Adrenal gland (tissue), 12 donors: ENCODE data around the gene TBCE. TPM values are rescaled to one million over a fixed set of nuclear protein-coding genes. Genes with fewer than 3 reads are reported as not detected.
"Not testable (repeated sequence)": the region's sequence is repeated elsewhere in the genome, so short reads cannot be mapped to it uniquely, and the experiment has no call there.

Experiments
- DNase-seq, 7 donors: peaks; one replicate each; pipeline ENCODE4 v3.0.0-alpha.2; 2019 to 2020
- H3K27ac ChIP-seq, 5 donors: fragments of 200-600 bp; sonication (generic) in 4 of 5; 1 replicate in 3 of 5; 2 replicates in 2 of 5; pipeline versions ENCODE4 v1.5.1 to v1.8.0; 2016 to 2020; ENCODE audit warnings: mild to moderate bottlenecking in 1 of 5
- H3K27me3 ChIP-seq: fragments of 200-600 bp; 2 replicates; pipeline ENCODE4 v1.8.0; 2021
- H3K36me3 ChIP-seq, 2 donors: fragments of 200-600 bp; replicated peaks in 1 of 2; 1 replicate in 1 of 2; 2 replicates in 1 of 2; pipeline versions ENCODE4 v1.5.1 to v1.8.0; 2018 to 2022
- H3K4me1 ChIP-seq, 2 donors: fragments of 200-600 bp; replicated peaks in 1 of 2; 1 replicate in 1 of 2; 2 replicates in 1 of 2; pipeline versions ENCODE4 v1.5.1 to v1.8.0; 2018 to 2021
- H3K4me3 ChIP-seq, 4 donors: fragments of 200-600 bp; sonication (generic) in 3 of 4; one replicate each; pipeline ENCODE4 v1.5.1; 2016 to 2018
- H3K9me3 ChIP-seq, 3 donors: fragments of 200-600 bp; sonication (generic) in 1 of 3; replicated peaks in 1 of 3; 1 replicate in 2 of 3; 2 replicates in 1 of 3; pipeline versions ENCODE4 v1.5.1 to v1.8.0; 2016 to 2021
- POLR2A ChIP-seq, 2 donors: fragments of 450-650 bp; IDR thresholded peaks; one replicate each; pipeline ENCODE4 v1.6.1; 2017; ENCODE audit warnings: antibody characterized with exemption in 2 of 2, mild to moderate bottlenecking in 2 of 2, moderate library complexity in 1 of 2
- WGBS, 4 donors: extraction: QIAGEN DNeasy Blood & Tissue Kit in 2 of 4; methylation state at CpG; one replicate each; pipeline versions ENCODE4 v1.1.5 to v1.1.7; 2013 to 2017; 5-methylcytosine and 5-hydroxymethylcytosine counted together
- intact Hi-C, 2 donors: fragments of 100-400 bp; cut with DNase I; formaldehyde crosslinking; loops; one replicate each; pipeline versions ENCODE4 v1.14.1 to v1.15.0; 2022 to 2023
- polyA plus RNA-seq, 3 donors: library from polyadenylated mRNA; stranded (reverse); fragments of 200-250 nt in 2 of 3; fragments of 350-450 nt in 1 of 3; fragmentation: Illumina TruSeq in 1 of 3; extraction: RNeasy Lipid Tissue Mini Kit (QIAGEN cat#74804) in 1 of 3; gene quantifications; one replicate each; pipeline ENCODE4 v1.2.3, GENCODE V29; 2013 to 2014
- total RNA-seq, 9 donors: library from RNA; depleted of rRNA in 4 of 9; stranded (reverse); fragments of >200 nt in 4 of 9; fragments of 120-200 nt in 1 of 9; fragmentation: NEBNext Ultra II Directional in 1 of 9; extraction: Animal tissue kit (Norgen Biotek cat#: 25700) in 1 of 9; gene quantifications; one replicate each; pipeline versions ENCODE4 v1.1.0 to v1.2.4, GENCODE V29; 2013 to 2023
- TF ChIP-seq, protein P1 (sequence below), 6 experiments: fragments of 450-650 bp in 4 of 6; fragments of 200-600 bp in 2 of 6; sonication (generic) in 1 of 6; IDR thresholded peaks; 1 replicate in 5 of 6; 2 replicates in 1 of 6; pipeline versions ENCODE4 v1.5.1 to v1.8.0; 2016 to 2021; ENCODE audit warnings: antibody characterized with exemption in 6 of 6, mild to moderate bottlenecking in 2 of 6, moderate library complexity in 1 of 6
- donor health status: healthy with polysubstance abuse.
- donor health status: Bipolar disorder and iron deficiency.
- donor health status: DM: yes; HTN: yes; CAD: no.
- donor health status: DM: no; HTN: no; CAD: no.
- donor health status: DM: no; HTN: no; CAD: no.
- donor health status: DM: yes; HTN: yes; CAD: no.

The TBCE gene
- total and polyA plus RNA-seq, 12 donors, result 14.7 to 67.2 (median 25.7) TPM

DNA sequence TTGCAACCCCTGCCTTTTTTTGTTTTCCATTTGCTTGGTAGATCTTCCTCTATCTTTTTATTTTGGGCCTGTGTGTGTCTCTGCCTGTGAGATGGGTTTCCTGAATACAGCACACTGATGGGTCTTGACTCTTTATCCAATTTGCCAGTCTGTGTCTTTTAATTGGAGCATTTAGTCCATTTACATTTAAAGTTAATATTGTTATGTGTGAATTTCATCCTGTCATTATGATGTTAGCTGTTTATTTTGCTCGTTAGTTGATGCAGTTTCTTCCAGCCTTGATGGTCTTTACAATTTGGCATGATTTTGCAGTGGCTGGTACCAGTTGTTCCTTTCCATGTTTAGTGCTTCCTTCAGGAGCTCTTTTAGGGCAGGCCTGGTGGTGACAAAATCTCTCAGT, 18.4 kb downstream of the TBCE start:
- intact Hi-C loops, result not testable (repeated sequence)

GRCh38 chr1:235391874-235392273, 24.6 kb downstream of the TBCE start:
- TF ChIP-seq, protein P1, sequence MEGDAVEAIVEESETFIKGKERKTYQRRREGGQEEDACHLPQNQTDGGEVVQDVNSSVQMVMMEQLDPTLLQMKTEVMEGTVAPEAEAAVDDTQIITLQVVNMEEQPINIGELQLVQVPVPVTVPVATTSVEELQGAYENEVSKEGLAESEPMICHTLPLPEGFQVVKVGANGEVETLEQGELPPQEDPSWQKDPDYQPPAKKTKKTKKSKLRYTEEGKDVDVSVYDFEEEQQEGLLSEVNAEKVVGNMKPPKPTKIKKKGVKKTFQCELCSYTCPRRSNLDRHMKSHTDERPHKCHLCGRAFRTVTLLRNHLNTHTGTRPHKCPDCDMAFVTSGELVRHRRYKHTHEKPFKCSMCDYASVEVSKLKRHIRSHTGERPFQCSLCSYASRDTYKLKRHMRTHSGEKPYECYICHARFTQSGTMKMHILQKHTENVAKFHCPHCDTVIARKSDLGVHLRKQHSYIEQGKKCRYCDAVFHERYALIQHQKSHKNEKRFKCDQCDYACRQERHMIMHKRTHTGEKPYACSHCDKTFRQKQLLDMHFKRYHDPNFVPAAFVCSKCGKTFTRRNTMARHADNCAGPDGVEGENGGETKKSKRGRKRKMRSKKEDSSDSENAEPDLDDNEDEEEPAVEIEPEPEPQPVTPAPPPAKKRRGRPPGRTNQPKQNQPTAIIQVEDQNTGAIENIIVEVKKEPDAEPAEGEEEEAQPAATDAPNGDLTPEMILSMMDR (IDR thresholded peaks at IDR 0.05), result no peak
- DNase-seq, result no peak
- 93 to 98% (median 95%) methylated on average over 4 of the region's 4 CpGs for WGBS, 4 donors
- Histone ChIP-seq H3K36me3 (no peaks in the 10 kb centered on the region), H3K27ac (no peak overlapping the region), H3K4me3 (no peak overlapping the region), H3K27me3 (no peaks in the 10 kb centered on the region), H3K4me1 (no peaks in the 10 kb centered on the region), H3K9me3 (no peaks in the 10 kb centered on the region)
- intact Hi-C loops, result no loop called here

More for the DNA sequence above, 18.4 kb downstream of the TBCE start:
- 96 to 100% (median 99%) methylated on average over 1 of the region's 1 CpG for WGBS, 4 donors
- not testable (repeated sequence) for H3K9me3 ChIP-seq, H3K27ac ChIP-seq, H3K36me3 ChIP-seq, H3K27me3 ChIP-seq, DNase-seq, H3K4me3 ChIP-seq, H3K4me1 ChIP-seq

GRCh38 chr1:235397733-235398132, 30.5 kb downstream of the TBCE start:
- intact Hi-C loops, result no loop called here
- WGBS, 4 donors, result 67 to 74% (median 69%) methylated on average over 2 of the region's 2 CpGs
- no peak overlapping the region for H3K4me3 ChIP-seq
- no peak for TF ChIP-seq POLR2A (IDR thresholded peaks at IDR 0.05)
- TF ChIP-seq, protein P1 (IDR thresholded peaks at IDR 0.05), result no peak
- H3K27ac ChIP-seq, result no peak overlapping the region
- H3K4me1 ChIP-seq, result no peaks in the 10 kb centered on the region
- peak in 1 of 7 donors; percentile 13 for DNase-seq
- no peaks in the 10 kb centered on the region for H3K36me3 ChIP-seq
- no peaks in the 10 kb centered on the region for H3K9me3 ChIP-seq
- H3K27me3 ChIP-seq, result no peaks in the 10 kb centered on the region

- no peak overlapping the region for H3K27ac ChIP-seq
- H3K27me3 ChIP-seq, result no peaks in the 10 kb centered on the region
- no peaks in the 10 kb centered on the region for H3K36me3 ChIP-seq
- TF ChIP-seq POLR2A (IDR thresholded peaks at IDR 0.05), result no peak
- TF ChIP-seq, protein P1 (IDR thresholded peaks at IDR 0.05), result no peak
- intact Hi-C loops, result no loop called here
- H3K4me1 ChIP-seq, result no peaks in the 10 kb centered on the region
- no peaks in the 10 kb centered on the region for H3K9me3 ChIP-seq
- H3K4me3 ChIP-seq, result no peak overlapping the region
- peak in 1 of 7 donors; percentile 17 for DNase-seq
- 78 to 88% (median 83%) methylated on average over 6 of the region's 6 CpGs for WGBS, 4 donors
These were observed 32.4 kb downstream of the TBCE start for GRCh38 chr1:235399661-235400060.

GRCh38 chr1:235401251-235401650, 34.0 kb downstream of the TBCE start:
- no peak for TF ChIP-seq POLR2A (IDR thresholded peaks at IDR 0.05)
- TF ChIP-seq, protein P1 (IDR thresholded peaks at IDR 0.05), result no peak
- H3K27me3 ChIP-seq, result no peaks in the 10 kb centered on the region
- H3K4me3 ChIP-seq, result no peak overlapping the region
- intact Hi-C loops, result no loop called here
- H3K9me3 ChIP-seq, result no peaks in the 10 kb centered on the region
- no peak for DNase-seq
- 91 to 94% (median 93%) methylated on average over 4 of the region's 4 CpGs for WGBS, 4 donors
- no peaks in the 10 kb centered on the region for H3K36me3 ChIP-seq
- H3K27ac ChIP-seq, result no peak overlapping the region
- H3K4me1 ChIP-seq, result no peaks in the 10 kb centered on the region
